Endothelial cell of hepatic sinusoid (primary cell): ENCODE measurements around the gene POFUT2.

Source experiments
- in situ Hi-C: cut with HindIII; loops from 2 replicates; pipeline ENCODE4 v1.10.0; 2017; ENCODE audit warnings: low sequenced_read_pairs

The POFUT2 gene

GRCh38 chr21:45286671-45287437 lies 841 bp downstream of the POFUT2 start:
- in situ Hi-C loops = no loop called here

- in situ Hi-C loops = no loop called here
Measured at GRCh38 chr21:45285266-45285931, 2.3 kb downstream of the POFUT2 start.

GRCh38 chr21:45284456-45284741 lies 3.3 kb downstream of the POFUT2 start:
- in situ Hi-C loops = loop anchor here (5.0 kb wide), 1 partner anchor 77 kb away; no protein-coding TSS in a partner anchor

- in situ Hi-C loops = loop anchor here (5.0 kb wide), 1 partner anchor 77 kb away; no protein-coding TSS in a partner anchor
Measured at GRCh38 chr21:45283611-45284455, 3.9 kb downstream of the POFUT2 start.

- in situ Hi-C loops = loop anchor here (5.0 kb wide), 1 partner anchor 76 kb away; no protein-coding TSS in a partner anchor
Measured at GRCh38 chr21:45283035-45283610, 4.6 kb downstream of the POFUT2 start.

GRCh38 chr21:45282283-45283034 lies 5.2 kb downstream of the POFUT2 start:
- in situ Hi-C loops = loop anchor here (5.0 kb wide), 1 partner anchor 75 kb away; no protein-coding TSS in a partner anchor

GRCh38 chr21:45281411-45282282 lies 6.0 kb downstream of the POFUT2 start:
- in situ Hi-C loops = loop anchor here (5.0 kb wide), 1 partner anchor 74 kb away; no protein-coding TSS in a partner anchor

GRCh38 chr21:45280969-45281368 lies 6.7 kb downstream of the POFUT2 start:
- in situ Hi-C loops = loop anchor here (5.0 kb wide), 1 partner anchor 74 kb away; no protein-coding TSS in a partner anchor

GRCh38 chr21:45280178-45280821 lies 7.4 kb downstream of the POFUT2 start:
- in situ Hi-C loops = loop anchor here (5.0 kb wide), 1 partner anchor 73 kb away; no protein-coding TSS in a partner anchor

- in situ Hi-C loops = loop anchor here (5.0 kb wide), 1 partner anchor 72 kb away; no protein-coding TSS in a partner anchor
Measured at GRCh38 chr21:45279446-45280177, 8.1 kb downstream of the POFUT2 start.

GRCh38 chr21:45278156-45278911 lies 9.4 kb downstream of the POFUT2 start:
- in situ Hi-C loops = no loop called here

GRCh38 chr21:45277101-45278045 lies 10.3 kb downstream of the POFUT2 start:
- in situ Hi-C loops = no loop called here

GRCh38 chr21:45276596-45276995 lies 11.1 kb downstream of the POFUT2 start:
- in situ Hi-C loops = no loop called here

- in situ Hi-C loops = loop anchor here (5.0 kb wide), 1 partner anchor 38 kb away; no protein-coding TSS in a partner anchor
Measured at GRCh38 chr21:45270306-45270821, 17.3 kb downstream of the POFUT2 start.

GRCh38 chr21:45269861-45270260 lies 17.8 kb downstream of the POFUT2 start:
- in situ Hi-C loops = loop anchor here (5.0 kb wide), 1 partner anchor 38 kb away; no protein-coding TSS in a partner anchor

GRCh38 chr21:45267390-45267760 lies 20.3 kb downstream of the POFUT2 start:
- in situ Hi-C loops = no loop called here
